Mucosa of rectum (tissue), 2 donors: ENCODE measurements around the gene DNAH17.

Experiments used
- H3K27ac ChIP-seq, 2 donors: one replicate each; pipeline ENCODE4 v1.7.0; 2013; ENCODE audit warnings: inconsistent platforms in 2 of 2, low read depth in 2 of 2, low read length in 2 of 2
- H3K27me3 ChIP-seq, 2 donors: one replicate each; pipeline ENCODE4 v1.7.0; 2013; ENCODE audit warnings: low read length in 2 of 2; ENCODE audit not compliant: control insufficient read depth in 2 of 2, insufficient read depth in 2 of 2
- H3K36me3 ChIP-seq, 2 donors: one replicate each; pipeline ENCODE4 v1.7.0; 2013; ENCODE audit warnings: low read length in 2 of 2; ENCODE audit not compliant: control insufficient read depth in 2 of 2, insufficient read depth in 2 of 2
- H3K4me1 ChIP-seq, 2 donors: one replicate each; pipeline ENCODE4 v1.7.0; 2013; ENCODE audit warnings: low read length in 2 of 2, mild to moderate bottlenecking in 1 of 2; ENCODE audit not compliant: control insufficient read depth in 2 of 2, insufficient read depth in 2 of 2
- H3K4me3 ChIP-seq, 2 donors: one replicate each; pipeline ENCODE4 v1.7.0; 2013; ENCODE audit warnings: low read length in 2 of 2
- H3K9ac ChIP-seq, 2 donors: one replicate each; pipeline ENCODE4 v1.7.0; 2013; ENCODE audit warnings: low read length in 2 of 2, low read depth in 1 of 2, mild to moderate bottlenecking in 1 of 2
- H3K9me3 ChIP-seq, 2 donors: one replicate each; pipeline ENCODE4 v1.7.0; 2013; ENCODE audit warnings: low read length in 2 of 2; ENCODE audit not compliant: control insufficient read depth in 2 of 2
- donor health status: healthy.
- donor health status: Normal muscosa, but diverticular disease.

DNAH17 gene

GRCh38 chr17:78393575-78393974 is 183.6 kb downstream of the DNAH17 start:
- H3K36me3 ChIP-seq: peaks cover 24 to 41% of the 10 kb centered on the region in 2 donors

GRCh38 chr17:78392295-78392694 is 184.9 kb downstream of the DNAH17 start:
- H3K4me3 ChIP-seq: no peak overlapping the region
- H3K9ac ChIP-seq: no peak overlapping the region
- H3K27me3 ChIP-seq: no peaks in the 10 kb centered on the region
- H3K9me3 ChIP-seq: no peaks in the 10 kb centered on the region
- peaks cover 6 to 11% of the 10 kb centered on the region in 2 donors for H3K4me1 ChIP-seq
- H3K27ac ChIP-seq: no peak overlapping the region
- H3K36me3 ChIP-seq: peaks cover 16 to 29% of the 10 kb centered on the region in 2 donors

More at GRCh38 chr17:78393575-78393974, 183.6 kb downstream of the DNAH17 start:
- H3K4me1 ChIP-seq: peaks cover 0 to 2% of the 10 kb centered on the region in 2 donors
- no peak overlapping the region for H3K27ac ChIP-seq
- no peak overlapping the region for H3K4me3 ChIP-seq
- H3K27me3 ChIP-seq: no peaks in the 10 kb centered on the region
- no peaks in the 10 kb centered on the region for H3K9me3 ChIP-seq
- no peak overlapping the region for H3K9ac ChIP-seq

- Histone ChIP-seq H3K27ac (no peak overlapping the region), H3K4me3 (no peak overlapping the region), H3K27me3 (no peaks in the 10 kb centered on the region), H3K9me3 (no peaks in the 10 kb centered on the region), H3K9ac (no peak overlapping the region), H3K36me3 (peaks cover 12 to 25% of the 10 kb centered on the region in 2 donors), H3K4me1 (peaks cover 6 to 13% of the 10 kb centered on the region in 2 donors)
These were observed 185.4 kb downstream of the DNAH17 start for GRCh38 chr17:78391843-78392242.

- peaks cover 8 to 18% of the 10 kb centered on the region in 2 donors for H3K4me1 ChIP-seq
- H3K27ac ChIP-seq: no peak overlapping the region
- H3K9me3 ChIP-seq: no peaks in the 10 kb centered on the region
- no peak overlapping the region for H3K9ac ChIP-seq
- H3K27me3 ChIP-seq: no peaks in the 10 kb centered on the region
- H3K4me3 ChIP-seq: no peak overlapping the region
- H3K36me3 ChIP-seq: peaks cover 4 to 18% of the 10 kb centered on the region in 2 donors
These were observed 186.2 kb downstream of the DNAH17 start for GRCh38 chr17:78391051-78391431.

GRCh38 chr17:78390241-78391050 is 186.8 kb downstream of the DNAH17 start:
- H3K9me3 ChIP-seq: no peaks in the 10 kb centered on the region
- H3K27me3 ChIP-seq: no peaks in the 10 kb centered on the region
- peaks cover 14 to 24% of the 10 kb centered on the region in 2 donors for H3K4me1 ChIP-seq
- peak overlapping the region in 1 of 2 donors; percentile 32 for H3K27ac ChIP-seq
- H3K36me3 ChIP-seq: peaks cover 4 to 16% of the 10 kb centered on the region in 2 donors
- H3K4me3 ChIP-seq: no peak overlapping the region
- H3K9ac ChIP-seq: no peak overlapping the region

- Histone ChIP-seq H3K27ac (peak overlapping the region; percentile 48 to 61), H3K27me3 (no peaks in the 10 kb centered on the region), H3K4me1 (peaks cover 19 to 31% of the 10 kb centered on the region in 2 donors), H3K9me3 (no peaks in the 10 kb centered on the region), H3K9ac (peak overlapping the region in 1 of 2 donors; percentile 52), H3K36me3 (peaks cover 1 to 3% of the 10 kb centered on the region in 2 donors), H3K4me3 (no peak overlapping the region)
These were observed 188.9 kb downstream of the DNAH17 start for GRCh38 chr17:78387977-78388941.

GRCh38 chr17:78384479-78385175 is 192.6 kb downstream of the DNAH17 start:
- Histone ChIP-seq H3K27ac (peak overlapping the region; percentile 42 to 61), H3K9ac (no peak overlapping the region), H3K36me3 (no peaks in the 10 kb centered on the region), H3K4me1 (peaks cover 32 to 38% of the 10 kb centered on the region in 2 donors), H3K27me3 (no peaks in the 10 kb centered on the region), H3K9me3 (no peaks in the 10 kb centered on the region), H3K4me3 (no peak overlapping the region)

- Histone ChIP-seq H3K9ac (no peak overlapping the region), H3K27me3 (no peaks in the 10 kb centered on the region), H3K4me3 (no peak overlapping the region), H3K9me3 (no peaks in the 10 kb centered on the region), H3K27ac (peak overlapping the region; percentile 42 to 61), H3K4me1 (peaks cover 37 to 45% of the 10 kb centered on the region in 2 donors), H3K36me3 (no peaks in the 10 kb centered on the region)
These were observed 193.3 kb downstream of the DNAH17 start for GRCh38 chr17:78383725-78384471.

GRCh38 chr17:78381601-78382232 is 195.5 kb downstream of the DNAH17 start:
- peak overlapping the region in 1 of 2 donors; percentile 22 for H3K4me3 ChIP-seq

More at GRCh38 chr17:78381601-78382232, 195.5 kb downstream of the DNAH17 start:
- no peaks in the 10 kb centered on the region for H3K36me3 ChIP-seq
- H3K9me3 ChIP-seq: no peaks in the 10 kb centered on the region
- no peaks in the 10 kb centered on the region for H3K27me3 ChIP-seq
- peak overlapping the region; percentile 2 to 63 for H3K27ac ChIP-seq
- H3K9ac ChIP-seq: no peak overlapping the region
- H3K4me1 ChIP-seq: peaks cover 35% of the 10 kb centered on the region in 2 donors
